HL-60 (cell line): ENCODE data around the gene RBM45.

Experiments used
- DNase-seq, 2 experiments: peaks; one replicate each; pipeline ENCODE4 v3.0.0-alpha.2; 2010 to 2020; ENCODE audit warnings: low read depth in 1 of 2, low spot score in 1 of 2
- H3K27ac ChIP-seq: fragments of 250-450 bp; sonication (Bioruptor Pico); replicated peaks from 2 replicates; pipeline ENCODE4 v1.5.1; 2020; ENCODE audit warnings: mild to moderate bottlenecking, moderate library complexity
- H3K27me3 ChIP-seq: fragments of 250-450 bp; sonication (Bioruptor Pico); 2 replicates; pipeline ENCODE4 v1.5.1; 2021; ENCODE audit warnings: mild to moderate bottlenecking, moderate library complexity; ENCODE audit not compliant: insufficient read depth, poor library complexity, severe bottlenecking
- H3K4me3 ChIP-seq: replicated peaks from 2 replicates; pipeline ENCODE4 v1.5.1; 2011; ENCODE audit warnings: mild to moderate bottlenecking, control low read depth, low read length; ENCODE audit not compliant: insufficient read depth
- CTCF ChIP-seq: IDR thresholded peaks from one replicate; pipeline ENCODE4 v1.5.1; 2011; ENCODE audit warnings: low read length, control low read depth, inconsistent platforms; ENCODE audit not compliant: insufficient read depth
- GABPA ChIP-seq: IDR thresholded peaks from 2 replicates; pipeline ENCODE4 v1.6.1; 2012; ENCODE audit warnings: low read depth
- POLR2AphosphoS5 ChIP-seq: IDR thresholded peaks from 2 replicates; pipeline ENCODE4 v1.6.1; 2012; ENCODE audit warnings: low read depth
- REST ChIP-seq: IDR thresholded peaks from 2 replicates; pipeline ENCODE4 v1.6.1; 2012; ENCODE audit warnings: low read depth; ENCODE audit not compliant: insufficient replicate concordance
- SPI1 ChIP-seq: IDR thresholded peaks from 2 replicates; pipeline ENCODE4 v1.6.1; 2012; ENCODE audit warnings: low read depth, mild to moderate bottlenecking, borderline replicate concordance

Gene RBM45

GRCh38 chr2:178123163-178123562 lies 10.9 kb downstream of the RBM45 start:
- TF ChIP-seq CTCF (no peak), GABPA (no peak), SPI1 (no peak), REST (no peak), POLR2AphosphoS5 (no peak)
- no peak overlapping the region for H3K27ac ChIP-seq
- DNase-seq = no peak
- H3K4me3 ChIP-seq = no peak overlapping the region
- no peaks in the 10 kb centered on the region for H3K27me3 ChIP-seq

- no peak overlapping the region for H3K4me3 ChIP-seq
- DNase-seq = no peak
- no peak overlapping the region for H3K27ac ChIP-seq
- H3K27me3 ChIP-seq = no peaks in the 10 kb centered on the region
- TF ChIP-seq POLR2AphosphoS5 = no peak
- TF ChIP-seq REST = no peak
- no peak for TF ChIP-seq CTCF
- TF ChIP-seq GABPA = no peak
- TF ChIP-seq SPI1 = no peak
Observed at GRCh38 chr2:178125125-178125524, 12.9 kb downstream of the RBM45 start.

- DNase-seq = no peak
- Histone ChIP-seq H3K27me3 (no peaks in the 10 kb centered on the region), H3K4me3 (no peak overlapping the region), H3K27ac (no peak overlapping the region)
- no peak for TF ChIP-seq GABPA
Observed at GRCh38 chr2:178125862-178126261, 13.6 kb downstream of the RBM45 start.

GRCh38 chr2:178128836-178129630 lies 16.8 kb downstream of the RBM45 start:
- H3K27ac ChIP-seq = no peak overlapping the region
- no peak overlapping the region for H3K4me3 ChIP-seq
- no peak for DNase-seq
- TF ChIP-seq CTCF (no peak), GABPA (no peak), SPI1 (no peak), POLR2AphosphoS5 (no peak), REST (no peak)
- no peaks in the 10 kb centered on the region for H3K27me3 ChIP-seq
